Endothelial cell of umbilical vein (primary cell): ENCODE measurements around the gene NELFCD.

Experiments
- POLR2A ChIP-seq: IDR thresholded peaks from 2 replicates; pipeline ENCODE4 v1.6.1; 2012; ENCODE audit warnings: low read depth, mild to moderate bottlenecking, control low read depth, low read length
- TF ChIP-seq, protein P1 (sequence below), 2 donors: IDR thresholded peaks; 1 replicate in 1 of 2; 2 replicates in 1 of 2; pipeline ENCODE4 v1.5.1; 2011; ENCODE audit warnings: low read length in 2 of 2, mild to moderate bottlenecking in 2 of 2, moderate library complexity in 2 of 2, control low read depth in 1 of 2, inconsistent platforms in 1 of 2, low read depth in 1 of 2; ENCODE audit not compliant: insufficient read depth in 1 of 2; ENCODE audit errors: extremely low read depth in 1 of 2

DNA sequence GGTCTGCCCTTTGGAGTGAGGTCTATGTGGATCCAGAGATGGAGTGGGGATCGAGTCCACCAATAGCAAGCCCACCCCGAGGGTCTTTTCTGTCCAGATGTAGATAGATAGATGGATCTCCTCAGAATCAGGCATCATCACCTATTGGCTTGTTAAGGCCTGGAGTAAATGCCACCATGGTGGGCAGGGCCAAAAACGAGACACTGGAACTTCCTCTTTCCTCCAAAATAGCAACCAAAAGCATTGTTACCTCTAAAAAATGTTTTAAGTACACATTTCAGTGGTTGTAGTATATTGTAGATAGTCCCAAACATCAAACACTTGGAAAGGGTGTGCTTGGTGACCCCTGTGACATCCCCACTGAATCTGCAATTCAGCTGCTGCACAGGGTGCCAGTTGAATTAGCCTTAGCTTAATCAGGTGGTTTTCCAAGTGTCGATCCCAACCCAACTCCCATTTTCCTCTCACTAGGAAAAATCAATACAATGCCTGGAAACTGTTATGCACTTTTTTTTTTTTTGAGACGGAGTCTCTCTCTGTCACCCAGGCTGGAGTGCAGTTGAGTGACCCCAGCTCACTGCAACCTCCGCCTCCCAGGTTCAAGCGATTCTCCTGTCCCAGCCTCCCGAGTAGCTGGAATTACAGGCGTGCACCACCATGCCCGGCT is 35.0 kb upstream of the NELFCD start:
- no peak for TF ChIP-seq POLR2A
- TF ChIP-seq, protein P1, sequence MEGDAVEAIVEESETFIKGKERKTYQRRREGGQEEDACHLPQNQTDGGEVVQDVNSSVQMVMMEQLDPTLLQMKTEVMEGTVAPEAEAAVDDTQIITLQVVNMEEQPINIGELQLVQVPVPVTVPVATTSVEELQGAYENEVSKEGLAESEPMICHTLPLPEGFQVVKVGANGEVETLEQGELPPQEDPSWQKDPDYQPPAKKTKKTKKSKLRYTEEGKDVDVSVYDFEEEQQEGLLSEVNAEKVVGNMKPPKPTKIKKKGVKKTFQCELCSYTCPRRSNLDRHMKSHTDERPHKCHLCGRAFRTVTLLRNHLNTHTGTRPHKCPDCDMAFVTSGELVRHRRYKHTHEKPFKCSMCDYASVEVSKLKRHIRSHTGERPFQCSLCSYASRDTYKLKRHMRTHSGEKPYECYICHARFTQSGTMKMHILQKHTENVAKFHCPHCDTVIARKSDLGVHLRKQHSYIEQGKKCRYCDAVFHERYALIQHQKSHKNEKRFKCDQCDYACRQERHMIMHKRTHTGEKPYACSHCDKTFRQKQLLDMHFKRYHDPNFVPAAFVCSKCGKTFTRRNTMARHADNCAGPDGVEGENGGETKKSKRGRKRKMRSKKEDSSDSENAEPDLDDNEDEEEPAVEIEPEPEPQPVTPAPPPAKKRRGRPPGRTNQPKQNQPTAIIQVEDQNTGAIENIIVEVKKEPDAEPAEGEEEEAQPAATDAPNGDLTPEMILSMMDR (IDR thresholded peaks at IDR 0.05; ENCODE audit: extremely low read depth in 1 of 2, insufficient read depth in 1 of 2, low read depth in 1 of 2, low read length in 2 of 2), result no peak
